ENCODE data around the gene CCDC9B. TPM values are rescaled to one million over a fixed set of nuclear protein-coding genes. Genes with fewer than 3 reads are reported as not detected.

CCDC9B gene
- total RNA-seq, 4 donors from 2014 or later = 2.4 to 43.8 (median 6.6) TPM

- Histone ChIP-seq H3K9me3 (no peaks in the 10 kb centered on the region), H3K4me1 (peaks cover 0 to 16% of the 10 kb centered on the region in 2 donors), H3K27ac (peak overlapping the region; percentile 57 to 68), H3K27me3 (no peaks in the 10 kb centered on the region), H3K4me3 (no peak overlapping the region), H3K36me3 (no peaks in the 10 kb centered on the region)
- TF ChIP-seq POLR2A (IDR thresholded peaks at IDR 0.05) (no peak), CTCF (IDR thresholded peaks at IDR 0.05) (no peak)
- intact Hi-C loops (cut with DNase I; ENCODE audit: low total_unique reads) = no loop called here
- no peak for DNase-seq
These were observed 10.9 kb downstream of the CCDC9B start for GRCh38 chr15:40329804-40330203.

GRCh38 chr15:40328751-40329150, 12.0 kb downstream of the CCDC9B start:
- Histone ChIP-seq H3K36me3 (no peaks in the 10 kb centered on the region), H3K9me3 (no peaks in the 10 kb centered on the region), H3K4me1 (peaks cover 0 to 12% of the 10 kb centered on the region in 2 donors), H3K4me3 (no peak overlapping the region), H3K27me3 (no peaks in the 10 kb centered on the region), H3K27ac (peak overlapping the region in 1 of 2 donors; percentile 5)
- intact Hi-C loops (cut with DNase I; ENCODE audit: low total_unique reads) = no loop called here
- TF ChIP-seq CTCF (IDR thresholded peaks at IDR 0.05) (no peak), POLR2A (IDR thresholded peaks at IDR 0.05) (no peak)
- DNase-seq = no peak

GRCh38 chr15:40328176-40328575, 12.6 kb downstream of the CCDC9B start:
- no peak for DNase-seq
- Histone ChIP-seq H3K27me3 (no peaks in the 10 kb centered on the region), H3K9me3 (no peaks in the 10 kb centered on the region), H3K27ac (peak overlapping the region in 1 of 2 donors; percentile 5), H3K4me1 (peaks cover 0 to 12% of the 10 kb centered on the region in 2 donors), H3K36me3 (no peaks in the 10 kb centered on the region), H3K4me3 (no peak overlapping the region)
- intact Hi-C loops (cut with DNase I; ENCODE audit: low total_unique reads) = no loop called here
- no peak for TF ChIP-seq CTCF (IDR thresholded peaks at IDR 0.05)
- no peak for TF ChIP-seq POLR2A (IDR thresholded peaks at IDR 0.05)

- H3K9me3 ChIP-seq = no peaks in the 10 kb centered on the region
- peaks cover 0 to 12% of the 10 kb centered on the region in 2 donors for H3K4me1 ChIP-seq
- no peaks in the 10 kb centered on the region for H3K36me3 ChIP-seq
- DNase-seq = no peak
- H3K4me3 ChIP-seq = no peak overlapping the region
- no peak overlapping the region for H3K27ac ChIP-seq
- TF ChIP-seq POLR2A (IDR thresholded peaks at IDR 0.05) (no peak), CTCF (IDR thresholded peaks at IDR 0.05) (no peak)
- intact Hi-C loops (cut with DNase I; ENCODE audit: low total_unique reads) = no loop called here
- H3K27me3 ChIP-seq = no peaks in the 10 kb centered on the region
These were observed 13.3 kb downstream of the CCDC9B start for GRCh38 chr15:40327457-40327856.

- no peak overlapping the region for H3K27ac ChIP-seq
- H3K4me3 ChIP-seq = no peak overlapping the region
- no peaks in the 10 kb centered on the region for H3K36me3 ChIP-seq
- H3K4me1 ChIP-seq = peaks cover 0 to 8% of the 10 kb centered on the region in 2 donors
- no peaks in the 10 kb centered on the region for H3K27me3 ChIP-seq
- intact Hi-C loops (cut with DNase I; ENCODE audit: low total_unique reads) = no loop called here
- no peaks in the 10 kb centered on the region for H3K9me3 ChIP-seq
- no peak for DNase-seq
- TF ChIP-seq POLR2A (IDR thresholded peaks at IDR 0.05) (no peak), CTCF (IDR thresholded peaks at IDR 0.05) (no peak)
These were observed 15.0 kb downstream of the CCDC9B start for GRCh38 chr15:40325700-40326099.

Measured in uterus (tissue), 4 donors.